Spinal cord (tissue), 10 donors: ENCODE measurements around the gene ZEB2. TPM values are rescaled to one million over a fixed set of nuclear protein-coding genes. Genes with fewer than 3 reads are reported as not detected.

ENCODE experiments used
- DNase-seq, 6 donors: peaks; one replicate each; pipeline versions ENCODE4 v3.0.0 to v3.0.0-alpha.2; 2013 to 2015; ENCODE audit warnings: low spot score in 6 of 6, low read depth in 4 of 6
- H3K27ac ChIP-seq: one replicate; pipeline ENCODE4 v1.5.1; 2013; ENCODE audit warnings: low read depth, low read length, control low read depth
- H3K27me3 ChIP-seq: one replicate; pipeline ENCODE4 v1.6.1; 2013; ENCODE audit warnings: low read length; ENCODE audit not compliant: control insufficient read depth, insufficient read depth
- H3K36me3 ChIP-seq: one replicate; pipeline ENCODE4 v1.6.1; 2013; ENCODE audit warnings: low read length; ENCODE audit not compliant: control insufficient read depth, insufficient read depth
- H3K4me1 ChIP-seq: one replicate; pipeline ENCODE4 v1.6.1; 2013; ENCODE audit warnings: low read length; ENCODE audit not compliant: control insufficient read depth, insufficient read depth
- H3K4me3 ChIP-seq: one replicate; pipeline ENCODE4 v1.5.1; 2013; ENCODE audit warnings: low read depth, low read length, control low read depth
- H3K9me3 ChIP-seq: one replicate; pipeline ENCODE4 v1.6.1; 2013; ENCODE audit warnings: low read length; ENCODE audit not compliant: control insufficient read depth, insufficient read depth
- WGBS: methylation state at CpG from one replicate; pipeline ENCODE4 v1.1.5; 2013; ENCODE audit warnings: missing lambda C conversion rate; ENCODE audit not compliant: insufficient coverage; 5-methylcytosine and 5-hydroxymethylcytosine counted together
- polyA plus RNA-seq, 2 donors: library from polyadenylated mRNA; unstranded; fragments of 120-200 nt; gene quantifications; one replicate each; pipeline ENCODE4 v1.2.1, GENCODE V29; 2013; ENCODE audit not compliant: insufficient read length in 2 of 2
- total RNA-seq, 2 donors: library from RNA; depleted of rRNA in 1 of 2; stranded (reverse); fragments of 120-200 nt in 1 of 2; fragments of >200 nt in 1 of 2; gene quantifications; one replicate each; pipeline versions ENCODE4 v1.2.3 to v1.2.4, GENCODE V29; 2013 to 2014
- donor health status: healthy.

The ZEB2 gene
- total and polyA plus RNA-seq, 4 donors: 138 to 208 (median 164) TPM

GRCh38 chr2:144490857-144491256 is 29.1 kb downstream of the ZEB2 start:
- WGBS: 78% methylated on average over 12 of the region's 15 CpGs

GRCh38 chr2:144490017-144490416 is 29.9 kb downstream of the ZEB2 start:
- Histone ChIP-seq H3K27ac (no peak overlapping the region), H3K4me1 (peaks cover 6% of the 10 kb centered on the region)

More at GRCh38 chr2:144490857-144491256, 29.1 kb downstream of the ZEB2 start:
- no peaks in the 10 kb centered on the region for H3K27me3 ChIP-seq
- H3K36me3 ChIP-seq: no peaks in the 10 kb centered on the region
- H3K4me1 ChIP-seq: peaks cover 9% of the 10 kb centered on the region
- no peak overlapping the region for H3K4me3 ChIP-seq
- DNase-seq: peak in 1 of 6 donors; percentile 83
- no peaks in the 10 kb centered on the region for H3K9me3 ChIP-seq
- H3K27ac ChIP-seq: no peak overlapping the region

GRCh38 chr2:144489315-144489916 is 30.5 kb downstream of the ZEB2 start:
- no peaks in the 10 kb centered on the region for H3K9me3 ChIP-seq
- WGBS: 59% methylated on average over 6 of the region's 10 CpGs
- H3K4me3 ChIP-seq: no peak overlapping the region
- H3K36me3 ChIP-seq: no peaks in the 10 kb centered on the region
- H3K4me1 ChIP-seq: peaks cover 7% of the 10 kb centered on the region
- H3K27me3 ChIP-seq: no peaks in the 10 kb centered on the region
- DNase-seq: peak in 1 of 6 donors; percentile 77
- no peak overlapping the region for H3K27ac ChIP-seq

More at GRCh38 chr2:144490017-144490416, 29.9 kb downstream of the ZEB2 start:
- H3K4me3 ChIP-seq: no peak overlapping the region
- DNase-seq: no peak
- H3K9me3 ChIP-seq: no peaks in the 10 kb centered on the region
- H3K36me3 ChIP-seq: no peaks in the 10 kb centered on the region
- H3K27me3 ChIP-seq: no peaks in the 10 kb centered on the region

GRCh38 chr2:144484201-144484948 is 35.5 kb downstream of the ZEB2 start:
- Histone ChIP-seq H3K9me3 (no peaks in the 10 kb centered on the region), H3K4me3 (no peak overlapping the region), H3K36me3 (no peaks in the 10 kb centered on the region), H3K27ac (peak overlapping the region; percentile 19), H3K4me1 (peaks cover 12% of the 10 kb centered on the region), H3K27me3 (no peaks in the 10 kb centered on the region)
- WGBS: 80% methylated on average over 1 of the region's 5 CpGs
- DNase-seq: no peak

GRCh38 chr2:144481666-144482065 is 38.3 kb downstream of the ZEB2 start:
- H3K4me1 ChIP-seq: peaks cover 17% of the 10 kb centered on the region
- no CpG with 5 or more reads among the region's 4 CpGs for WGBS
- H3K4me3 ChIP-seq: no peak overlapping the region
- H3K27me3 ChIP-seq: no peaks in the 10 kb centered on the region
- DNase-seq: no peak
- H3K36me3 ChIP-seq: no peaks in the 10 kb centered on the region
- no peaks in the 10 kb centered on the region for H3K9me3 ChIP-seq
- no peak overlapping the region for H3K27ac ChIP-seq

GRCh38 chr2:144481109-144481508 is 38.8 kb downstream of the ZEB2 start:
- Histone ChIP-seq H3K4me3 (no peak overlapping the region), H3K4me1 (peaks cover 17% of the 10 kb centered on the region), H3K9me3 (no peaks in the 10 kb centered on the region), H3K36me3 (no peaks in the 10 kb centered on the region), H3K27me3 (no peaks in the 10 kb centered on the region), H3K27ac (no peak overlapping the region)
- DNase-seq: no peak
- 37% methylated on average over 2 of the region's 6 CpGs for WGBS

GRCh38 chr2:144480285-144480684 is 39.6 kb downstream of the ZEB2 start:
- H3K9me3 ChIP-seq: no peaks in the 10 kb centered on the region
- no peaks in the 10 kb centered on the region for H3K27me3 ChIP-seq
- no peak overlapping the region for H3K4me3 ChIP-seq
- H3K4me1 ChIP-seq: peaks cover 17% of the 10 kb centered on the region
- H3K36me3 ChIP-seq: no peaks in the 10 kb centered on the region
- peak overlapping the region; percentile 29 for H3K27ac ChIP-seq
- no peak for DNase-seq
- no CpG with 5 or more reads among the region's 1 CpG for WGBS

- Histone ChIP-seq H3K9me3 (no peaks in the 10 kb centered on the region), H3K36me3 (no peaks in the 10 kb centered on the region), H3K27me3 (no peaks in the 10 kb centered on the region), H3K4me1 (peaks cover 17% of the 10 kb centered on the region), H3K4me3 (no peak overlapping the region), H3K27ac (no peak overlapping the region)
- 18% methylated on average over 3 of the region's 8 CpGs for WGBS
- DNase-seq: no peak
These were observed 40.3 kb downstream of the ZEB2 start for GRCh38 chr2:144479659-144480058.

- no peak overlapping the region for H3K27ac ChIP-seq
- no peak for DNase-seq
- H3K27me3 ChIP-seq: no peaks in the 10 kb centered on the region
- 53% methylated on average over 3 of the region's 4 CpGs for WGBS
- no peaks in the 10 kb centered on the region for H3K36me3 ChIP-seq
- peaks cover 14% of the 10 kb centered on the region for H3K4me1 ChIP-seq
- no peak overlapping the region for H3K4me3 ChIP-seq
- no peaks in the 10 kb centered on the region for H3K9me3 ChIP-seq
These were observed 40.8 kb downstream of the ZEB2 start for GRCh38 chr2:144479138-144479537.

GRCh38 chr2:144477957-144478311 is 42.0 kb downstream of the ZEB2 start:
- Histone ChIP-seq H3K36me3 (no peaks in the 10 kb centered on the region), H3K9me3 (no peaks in the 10 kb centered on the region), H3K27ac (no peak overlapping the region), H3K4me1 (peaks cover 13% of the 10 kb centered on the region), H3K4me3 (no peak overlapping the region), H3K27me3 (no peaks in the 10 kb centered on the region)
- 48% methylated on average over 5 of the region's 7 CpGs for WGBS
- DNase-seq: no peak
